WTC11 (cell line): ENCODE results near the gene ABCA6. TPM values are rescaled to one million over a fixed set of nuclear protein-coding genes. Genes with fewer than 3 reads are reported as not detected.

Experiments
- ATAC-seq: fragments of 200-7000 bp; cut with Tn5 transposase; 2 replicates; pipeline ENCODE4 v1.10.0; 2021; ENCODE audit warnings: mild to moderate bottlenecking, moderate library complexity
- CTCF ChIA-PET: fragments of 300-600 bp; sonication (Branson Sonifier 250); formaldehyde crosslinking; loops from one replicate; lab custom pipeline; 2021; ENCODE audit warnings: antibody characterized with exemption; lab: Charles Lee
- POLR2A ChIA-PET: fragments of 350-600 bp; sonication (Branson Sonifier 250); formaldehyde crosslinking; loops from one replicate; lab custom pipeline; 2021; ENCODE audit warnings: antibody characterized with exemption; lab: Charles Lee
- DNase-seq: peaks from one replicate; pipeline ENCODE4 v3.0.0; 2021; ENCODE audit warnings: low spot score
- H3K27ac Mint-ChIP-seq: 2 replicates; pipeline ENCODE4 v1.8.0; 2021; ENCODE audit warnings: mixed read lengths
- H3K27me3 Mint-ChIP-seq: 2 replicates; pipeline ENCODE4 v1.8.0; 2021; ENCODE audit warnings: low read depth, mild to moderate bottlenecking, moderate library complexity, mixed read lengths
- H3K36me3 Mint-ChIP-seq: 2 replicates; pipeline ENCODE4 v1.8.0; 2021; ENCODE audit warnings: mixed read lengths
- H3K4me1 Mint-ChIP-seq: 2 replicates; pipeline ENCODE4 v1.8.0; 2022; ENCODE audit warnings: mixed read lengths
- H3K4me3 Mint-ChIP-seq: 2 replicates; pipeline ENCODE4 v1.8.0; 2021; ENCODE audit warnings: mild to moderate bottlenecking, moderate library complexity, mixed read lengths
- H3K9me3 Mint-ChIP-seq: 2 replicates; pipeline ENCODE4 v1.8.0; 2021; ENCODE audit warnings: mixed read lengths
- EMX1 ChIP-seq: fragments of 250-450 bp; sonication (Bioruptor Pico); IDR thresholded peaks from 2 replicates; pipeline ENCODE4 v1.8.0; 2021; ENCODE audit warnings: mild to moderate bottlenecking
- ETV6 ChIP-seq: sonication (generic); formaldehyde crosslinking; IDR thresholded peaks from 2 replicates; pipeline ENCODE4 v1.8.1; 2022; ENCODE audit warnings: mild to moderate bottlenecking, missing genetic modification reagents
- FOXJ3 ChIP-seq: sonication (generic); formaldehyde crosslinking; IDR thresholded peaks from 2 replicates; pipeline ENCODE4 v1.9.0; 2021; ENCODE audit warnings: missing genetic modification reagents, mild to moderate bottlenecking, borderline replicate concordance
- KAT7 ChIP-seq: sonication (generic); formaldehyde crosslinking; IDR thresholded peaks from 2 replicates; pipeline ENCODE4 v1.8.1; 2023; ENCODE audit warnings: missing genetic modification reagents, mild to moderate bottlenecking, borderline replicate concordance
- SMAD3 ChIP-seq: sonication (generic); formaldehyde crosslinking; IDR thresholded peaks from 2 replicates; pipeline ENCODE4 v1.8.0; 2022; ENCODE audit warnings: missing genetic modification reagents, mild to moderate bottlenecking, borderline replicate concordance
- SMAD4 ChIP-seq: sonication (generic); formaldehyde crosslinking; IDR thresholded peaks from 2 replicates; pipeline ENCODE4 v1.8.0; 2022; ENCODE audit warnings: mild to moderate bottlenecking, missing genetic modification reagents
- total RNA-seq: library from RNA; stranded (reverse); gene quantifications from 3 replicates; pipeline ENCODE4 v1.2.3, GENCODE V29; 2021
- TF ChIP-seq, protein P1 (sequence below): sonication (generic); formaldehyde crosslinking; IDR thresholded peaks from 2 replicates; pipeline ENCODE4 v1.8.1; 2023; ENCODE audit warnings: mild to moderate bottlenecking, moderate library complexity, missing genetic modification reagents
- TF ChIP-seq, protein P2 (sequence below): fragments of 200-600 bp; IDR thresholded peaks from 2 replicates; pipeline ENCODE4 v1.8.0; 2022; ENCODE audit warnings: antibody characterized with exemption
- TF ChIP-seq, protein P3 (sequence below): fragments of 250-450 bp; sonication (Bioruptor Pico); IDR thresholded peaks from 2 replicates; pipeline ENCODE4 v1.9.0; 2021; ENCODE audit warnings: mild to moderate bottlenecking
- TF ChIP-seq, protein P4 (sequence below): sonication (generic); formaldehyde crosslinking; IDR thresholded peaks from 2 replicates; pipeline ENCODE4 v1.8.1; 2023; ENCODE audit warnings: mild to moderate bottlenecking, missing genetic modification reagents, borderline replicate concordance
- TF ChIP-seq, protein P5 (sequence below): sonication (generic); formaldehyde crosslinking; IDR thresholded peaks from 2 replicates; pipeline ENCODE4 v1.8.0; 2022; ENCODE audit warnings: mild to moderate bottlenecking, missing genetic modification reagents
- TF ChIP-seq, protein P6 (sequence below): sonication (generic); formaldehyde crosslinking; IDR thresholded peaks from 2 replicates; pipeline ENCODE4 v1.8.1; 2022; ENCODE audit warnings: missing genetic modification reagents, borderline replicate concordance

ABCA6 gene
- total RNA-seq, 1 experiment from 2014 or later = not detected

DNA sequence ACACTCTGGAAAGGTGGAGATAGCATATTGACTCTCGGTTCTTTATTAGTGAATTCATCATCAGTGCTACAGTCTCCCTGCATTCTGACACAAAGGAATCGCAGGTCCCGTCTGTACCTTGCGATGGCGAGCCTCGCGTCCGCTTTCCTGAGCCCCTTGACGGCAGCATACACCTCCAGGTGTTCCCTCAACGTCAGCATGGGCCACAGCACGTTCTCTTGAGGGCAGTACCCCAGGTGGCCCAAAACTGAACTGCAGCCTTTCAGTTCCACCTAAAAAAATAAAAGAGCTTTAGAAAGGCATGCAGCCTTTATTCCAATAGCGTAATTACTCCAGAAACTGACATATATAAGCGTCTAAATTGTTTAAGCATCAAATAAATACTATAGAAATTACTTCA, 56.8 kb downstream of the ABCA6 start:
- H3K36me3 Mint-ChIP-seq = no peaks in the 10 kb centered on the region
- POLR2A ChIA-PET = interaction anchor here (0.8 kb wide), 1 partner anchor 153 kb away, joined by 3 read pairs; no protein-coding TSS in a partner anchor
- H3K27ac Mint-ChIP-seq = no peak overlapping the region
- peak; percentile 100 for ATAC-seq
- peaks cover 13% of the 10 kb centered on the region for H3K9me3 Mint-ChIP-seq
- DNase-seq = peak; percentile 79
- peaks cover 2% of the 10 kb centered on the region; the same call in 1 of the 2 replicates for H3K27me3 Mint-ChIP-seq
- CTCF ChIA-PET = interaction anchor here (0.6 to 1.2 kb wide), 37 partner anchors 9 to 313 kb away, joined by 3 to 10 read pairs (median 4); partner anchors contain the start of gene ABCA6
- H3K4me1 Mint-ChIP-seq = peaks cover 3% of the 10 kb centered on the region; the same call in 1 of the 2 replicates
- TF ChIP-seq, protein P1, sequence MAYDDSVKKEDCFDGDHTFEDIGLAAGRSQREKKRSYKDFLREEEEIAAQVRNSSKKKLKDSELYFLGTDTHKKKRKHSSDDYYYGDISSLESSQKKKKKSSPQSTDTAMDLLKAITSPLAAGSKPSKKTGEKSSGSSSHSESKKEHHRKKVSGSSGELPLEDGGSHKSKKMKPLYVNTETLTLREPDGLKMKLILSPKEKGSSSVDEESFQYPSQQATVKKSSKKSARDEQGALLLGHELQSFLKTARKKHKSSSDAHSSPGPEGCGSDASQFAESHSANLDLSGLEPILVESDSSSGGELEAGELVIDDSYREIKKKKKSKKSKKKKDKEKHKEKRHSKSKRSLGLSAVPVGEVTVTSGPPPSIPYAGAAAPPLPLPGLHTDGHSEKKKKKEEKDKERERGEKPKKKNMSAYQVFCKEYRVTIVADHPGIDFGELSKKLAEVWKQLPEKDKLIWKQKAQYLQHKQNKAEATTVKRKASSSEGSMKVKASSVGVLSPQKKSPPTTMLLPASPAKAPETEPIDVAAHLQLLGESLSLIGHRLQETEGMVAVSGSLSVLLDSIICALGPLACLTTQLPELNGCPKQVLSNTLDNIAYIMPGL = no peak
- TF ChIP-seq, protein P2, sequence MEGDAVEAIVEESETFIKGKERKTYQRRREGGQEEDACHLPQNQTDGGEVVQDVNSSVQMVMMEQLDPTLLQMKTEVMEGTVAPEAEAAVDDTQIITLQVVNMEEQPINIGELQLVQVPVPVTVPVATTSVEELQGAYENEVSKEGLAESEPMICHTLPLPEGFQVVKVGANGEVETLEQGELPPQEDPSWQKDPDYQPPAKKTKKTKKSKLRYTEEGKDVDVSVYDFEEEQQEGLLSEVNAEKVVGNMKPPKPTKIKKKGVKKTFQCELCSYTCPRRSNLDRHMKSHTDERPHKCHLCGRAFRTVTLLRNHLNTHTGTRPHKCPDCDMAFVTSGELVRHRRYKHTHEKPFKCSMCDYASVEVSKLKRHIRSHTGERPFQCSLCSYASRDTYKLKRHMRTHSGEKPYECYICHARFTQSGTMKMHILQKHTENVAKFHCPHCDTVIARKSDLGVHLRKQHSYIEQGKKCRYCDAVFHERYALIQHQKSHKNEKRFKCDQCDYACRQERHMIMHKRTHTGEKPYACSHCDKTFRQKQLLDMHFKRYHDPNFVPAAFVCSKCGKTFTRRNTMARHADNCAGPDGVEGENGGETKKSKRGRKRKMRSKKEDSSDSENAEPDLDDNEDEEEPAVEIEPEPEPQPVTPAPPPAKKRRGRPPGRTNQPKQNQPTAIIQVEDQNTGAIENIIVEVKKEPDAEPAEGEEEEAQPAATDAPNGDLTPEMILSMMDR = peak; percentile 68
- no peak for TF ChIP-seq SMAD3 (CRISPR knock-in tag)
- no peak overlapping the region for H3K4me3 Mint-ChIP-seq

DNA sequence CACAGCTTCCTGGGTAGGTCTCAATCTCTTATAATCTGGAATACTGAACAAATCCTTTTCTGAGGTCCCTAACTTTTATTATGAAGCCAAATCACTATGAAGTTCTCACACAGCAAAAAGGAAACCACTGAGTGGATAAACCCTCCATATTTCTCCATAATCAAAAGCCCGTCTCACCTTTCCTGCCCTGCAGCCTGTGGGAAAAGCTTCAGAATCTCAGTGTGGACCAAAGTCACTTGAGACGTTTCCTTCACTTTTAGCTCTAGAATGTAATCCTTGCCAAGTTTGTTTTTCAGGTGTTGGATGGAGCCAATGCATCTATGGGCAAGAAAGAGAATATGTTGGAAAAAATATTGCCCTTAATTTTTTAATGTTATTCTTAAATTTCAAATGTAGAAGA, 59.0 kb downstream of the ABCA6 start:
- Mint-ChIP-seq H3K9me3 (peaks cover 13% of the 10 kb centered on the region), H3K27me3 (peaks cover 2% of the 10 kb centered on the region; the same call in 1 of the 2 replicates), H3K36me3 (no peaks in the 10 kb centered on the region), H3K4me1 (peaks cover 3% of the 10 kb centered on the region; the same call in 1 of the 2 replicates), H3K27ac (no peak overlapping the region), H3K4me3 (no peak overlapping the region)
- ChIA-PET POLR2A (no interaction called here), CTCF (no interaction called here)
- TF ChIP-seq EMX1 (CRISPR knock-in tag) = no peak
- TF ChIP-seq, protein P3, sequence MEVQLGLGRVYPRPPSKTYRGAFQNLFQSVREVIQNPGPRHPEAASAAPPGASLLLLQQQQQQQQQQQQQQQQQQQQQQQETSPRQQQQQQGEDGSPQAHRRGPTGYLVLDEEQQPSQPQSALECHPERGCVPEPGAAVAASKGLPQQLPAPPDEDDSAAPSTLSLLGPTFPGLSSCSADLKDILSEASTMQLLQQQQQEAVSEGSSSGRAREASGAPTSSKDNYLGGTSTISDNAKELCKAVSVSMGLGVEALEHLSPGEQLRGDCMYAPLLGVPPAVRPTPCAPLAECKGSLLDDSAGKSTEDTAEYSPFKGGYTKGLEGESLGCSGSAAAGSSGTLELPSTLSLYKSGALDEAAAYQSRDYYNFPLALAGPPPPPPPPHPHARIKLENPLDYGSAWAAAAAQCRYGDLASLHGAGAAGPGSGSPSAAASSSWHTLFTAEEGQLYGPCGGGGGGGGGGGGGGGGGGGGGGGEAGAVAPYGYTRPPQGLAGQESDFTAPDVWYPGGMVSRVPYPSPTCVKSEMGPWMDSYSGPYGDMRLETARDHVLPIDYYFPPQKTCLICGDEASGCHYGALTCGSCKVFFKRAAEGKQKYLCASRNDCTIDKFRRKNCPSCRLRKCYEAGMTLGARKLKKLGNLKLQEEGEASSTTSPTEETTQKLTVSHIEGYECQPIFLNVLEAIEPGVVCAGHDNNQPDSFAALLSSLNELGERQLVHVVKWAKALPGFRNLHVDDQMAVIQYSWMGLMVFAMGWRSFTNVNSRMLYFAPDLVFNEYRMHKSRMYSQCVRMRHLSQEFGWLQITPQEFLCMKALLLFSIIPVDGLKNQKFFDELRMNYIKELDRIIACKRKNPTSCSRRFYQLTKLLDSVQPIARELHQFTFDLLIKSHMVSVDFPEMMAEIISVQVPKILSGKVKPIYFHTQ (CRISPR knock-in tag) = no peak
- no peak for ATAC-seq
- DNase-seq = no peak

DNA sequence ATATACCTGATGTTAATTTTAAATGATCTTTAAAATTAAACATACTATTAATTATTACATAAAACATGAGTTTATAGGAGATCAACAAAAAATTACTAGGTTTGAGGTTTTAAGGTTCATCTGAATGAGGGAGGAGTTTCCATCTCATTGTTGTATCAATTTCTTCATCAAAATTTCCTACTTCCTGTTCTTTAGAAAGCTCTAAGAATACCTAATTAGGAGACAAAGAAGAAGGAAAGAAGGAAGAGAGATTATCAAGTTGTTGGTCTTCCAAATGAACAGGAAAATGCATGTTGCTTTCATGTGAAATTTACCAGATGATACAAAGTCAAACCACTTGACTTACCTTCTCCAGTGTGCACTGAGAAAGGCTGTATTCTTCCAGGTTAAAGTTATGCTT, 62.8 kb downstream of the ABCA6 start:
- DNase-seq (no peak), ATAC-seq (no peak)
- no peak for TF ChIP-seq ETV6 (CRISPR knock-in tag)
- TF ChIP-seq, protein P4, sequence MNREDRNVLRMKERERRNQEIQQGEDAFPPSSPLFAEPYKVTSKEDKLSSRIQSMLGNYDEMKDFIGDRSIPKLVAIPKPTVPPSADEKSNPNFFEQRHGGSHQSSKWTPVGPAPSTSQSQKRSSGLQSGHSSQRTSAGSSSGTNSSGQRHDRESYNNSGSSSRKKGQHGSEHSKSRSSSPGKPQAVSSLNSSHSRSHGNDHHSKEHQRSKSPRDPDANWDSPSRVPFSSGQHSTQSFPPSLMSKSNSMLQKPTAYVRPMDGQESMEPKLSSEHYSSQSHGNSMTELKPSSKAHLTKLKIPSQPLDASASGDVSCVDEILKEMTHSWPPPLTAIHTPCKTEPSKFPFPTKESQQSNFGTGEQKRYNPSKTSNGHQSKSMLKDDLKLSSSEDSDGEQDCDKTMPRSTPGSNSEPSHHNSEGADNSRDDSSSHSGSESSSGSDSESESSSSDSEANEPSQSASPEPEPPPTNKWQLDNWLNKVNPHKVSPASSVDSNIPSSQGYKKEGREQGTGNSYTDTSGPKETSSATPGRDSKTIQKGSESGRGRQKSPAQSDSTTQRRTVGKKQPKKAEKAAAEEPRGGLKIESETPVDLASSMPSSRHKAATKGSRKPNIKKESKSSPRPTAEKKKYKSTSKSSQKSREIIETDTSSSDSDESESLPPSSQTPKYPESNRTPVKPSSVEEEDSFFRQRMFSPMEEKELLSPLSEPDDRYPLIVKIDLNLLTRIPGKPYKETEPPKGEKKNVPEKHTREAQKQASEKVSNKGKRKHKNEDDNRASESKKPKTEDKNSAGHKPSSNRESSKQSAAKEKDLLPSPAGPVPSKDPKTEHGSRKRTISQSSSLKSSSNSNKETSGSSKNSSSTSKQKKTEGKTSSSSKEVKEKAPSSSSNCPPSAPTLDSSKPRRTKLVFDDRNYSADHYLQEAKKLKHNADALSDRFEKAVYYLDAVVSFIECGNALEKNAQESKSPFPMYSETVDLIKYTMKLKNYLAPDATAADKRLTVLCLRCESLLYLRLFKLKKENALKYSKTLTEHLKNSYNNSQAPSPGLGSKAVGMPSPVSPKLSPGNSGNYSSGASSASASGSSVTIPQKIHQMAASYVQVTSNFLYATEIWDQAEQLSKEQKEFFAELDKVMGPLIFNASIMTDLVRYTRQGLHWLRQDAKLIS (CRISPR knock-in tag) = no peak
- TF ChIP-seq SMAD3 (CRISPR knock-in tag) = no peak
- TF ChIP-seq SMAD4 (CRISPR knock-in tag) = no peak
- TF ChIP-seq FOXJ3 (CRISPR knock-in tag) = no peak
- TF ChIP-seq, protein P1 = no peak
- TF ChIP-seq, protein P5, sequence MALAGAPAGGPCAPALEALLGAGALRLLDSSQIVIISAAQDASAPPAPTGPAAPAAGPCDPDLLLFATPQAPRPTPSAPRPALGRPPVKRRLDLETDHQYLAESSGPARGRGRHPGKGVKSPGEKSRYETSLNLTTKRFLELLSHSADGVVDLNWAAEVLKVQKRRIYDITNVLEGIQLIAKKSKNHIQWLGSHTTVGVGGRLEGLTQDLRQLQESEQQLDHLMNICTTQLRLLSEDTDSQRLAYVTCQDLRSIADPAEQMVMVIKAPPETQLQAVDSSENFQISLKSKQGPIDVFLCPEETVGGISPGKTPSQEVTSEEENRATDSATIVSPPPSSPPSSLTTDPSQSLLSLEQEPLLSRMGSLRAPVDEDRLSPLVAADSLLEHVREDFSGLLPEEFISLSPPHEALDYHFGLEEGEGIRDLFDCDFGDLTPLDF (CRISPR knock-in tag) = no peak
- no peak for TF ChIP-seq KAT7
- TF ChIP-seq, protein P6, sequence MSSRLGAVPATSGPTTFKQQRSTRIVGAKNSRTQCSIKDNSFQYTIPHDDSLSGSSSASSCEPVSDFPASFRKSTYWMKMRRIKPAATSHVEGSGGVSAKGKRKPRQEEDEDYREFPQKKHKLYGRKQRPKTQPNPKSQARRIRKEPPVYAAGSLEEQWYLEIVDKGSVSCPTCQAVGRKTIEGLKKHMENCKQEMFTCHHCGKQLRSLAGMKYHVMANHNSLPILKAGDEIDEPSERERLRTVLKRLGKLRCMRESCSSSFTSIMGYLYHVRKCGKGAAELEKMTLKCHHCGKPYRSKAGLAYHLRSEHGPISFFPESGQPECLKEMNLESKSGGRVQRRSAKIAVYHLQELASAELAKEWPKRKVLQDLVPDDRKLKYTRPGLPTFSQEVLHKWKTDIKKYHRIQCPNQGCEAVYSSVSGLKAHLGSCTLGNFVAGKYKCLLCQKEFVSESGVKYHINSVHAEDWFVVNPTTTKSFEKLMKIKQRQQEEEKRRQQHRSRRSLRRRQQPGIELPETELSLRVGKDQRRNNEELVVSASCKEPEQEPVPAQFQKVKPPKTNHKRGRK (CRISPR knock-in tag) = no peak
- ChIA-PET POLR2A (no interaction called here), CTCF (no interaction called here)
- Mint-ChIP-seq H3K36me3 (no peaks in the 10 kb centered on the region), H3K4me1 (no peaks in the 10 kb centered on the region), H3K27me3 (no peaks in the 10 kb centered on the region), H3K27ac (no peak overlapping the region), H3K4me3 (no peak overlapping the region), H3K9me3 (peaks cover 13% of the 10 kb centered on the region)
